D721Med (cell line): Measurements from ENCODE around the gene PF4V1.

Source experiments
- DNase-seq: peaks from one replicate; pipeline ENCODE4 v3.0.0; 2011; ENCODE audit warnings: low spot score; ENCODE audit not compliant: insufficient read length
- FAIRE-seq: peaks from 2 replicates; lab custom pipeline; 2011; peaks lifted over from hg19 to GRCh38; lab: Jason Lieb, UNC
- TF ChIP-seq, protein P1 (sequence below): IDR thresholded peaks from 2 replicates; pipeline ENCODE4 v1.5.1; 2012; ENCODE audit warnings: mild to moderate bottlenecking, control low read depth; ENCODE audit not compliant: insufficient read depth; ENCODE audit errors: missing control alignments

PF4V1 gene

GRCh38 chr4:73853246-73853704 lies at the start of gene PF4V1:
Gene PF4V1, plus strand, starts transcription at chr4:73853296. Its CDS starts 67 bp downstream, at chr4:73853363.
- DNase-seq (no peak), FAIRE-seq (no peak)
- TF ChIP-seq, protein P1, sequence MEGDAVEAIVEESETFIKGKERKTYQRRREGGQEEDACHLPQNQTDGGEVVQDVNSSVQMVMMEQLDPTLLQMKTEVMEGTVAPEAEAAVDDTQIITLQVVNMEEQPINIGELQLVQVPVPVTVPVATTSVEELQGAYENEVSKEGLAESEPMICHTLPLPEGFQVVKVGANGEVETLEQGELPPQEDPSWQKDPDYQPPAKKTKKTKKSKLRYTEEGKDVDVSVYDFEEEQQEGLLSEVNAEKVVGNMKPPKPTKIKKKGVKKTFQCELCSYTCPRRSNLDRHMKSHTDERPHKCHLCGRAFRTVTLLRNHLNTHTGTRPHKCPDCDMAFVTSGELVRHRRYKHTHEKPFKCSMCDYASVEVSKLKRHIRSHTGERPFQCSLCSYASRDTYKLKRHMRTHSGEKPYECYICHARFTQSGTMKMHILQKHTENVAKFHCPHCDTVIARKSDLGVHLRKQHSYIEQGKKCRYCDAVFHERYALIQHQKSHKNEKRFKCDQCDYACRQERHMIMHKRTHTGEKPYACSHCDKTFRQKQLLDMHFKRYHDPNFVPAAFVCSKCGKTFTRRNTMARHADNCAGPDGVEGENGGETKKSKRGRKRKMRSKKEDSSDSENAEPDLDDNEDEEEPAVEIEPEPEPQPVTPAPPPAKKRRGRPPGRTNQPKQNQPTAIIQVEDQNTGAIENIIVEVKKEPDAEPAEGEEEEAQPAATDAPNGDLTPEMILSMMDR: no peak

DNA sequence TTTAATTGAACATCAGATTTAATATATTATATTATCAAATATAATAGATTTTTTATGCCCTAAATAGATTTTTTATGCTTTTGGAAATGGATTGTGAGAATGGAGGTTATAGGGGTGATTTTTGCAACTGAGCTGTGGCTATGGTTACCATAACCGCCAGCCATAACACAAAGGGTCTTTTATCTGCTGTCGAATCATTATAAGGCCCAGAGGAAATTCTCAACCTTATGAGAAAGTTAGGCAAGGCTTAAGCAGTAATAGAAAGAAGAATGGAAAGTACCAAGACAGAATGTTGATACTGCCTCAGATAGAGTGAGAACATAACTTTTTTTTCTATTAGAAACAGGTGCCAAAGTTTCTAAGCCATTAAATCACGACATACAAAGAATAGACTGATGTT lies 42.9 kb upstream of the PF4V1 start:
- TF ChIP-seq, protein P1: no peak
- no peak for FAIRE-seq

GRCh38 chr4:73811841-73812240 lies 41.3 kb upstream of the PF4V1 start:
- FAIRE-seq (no peak), DNase-seq (no peak)

More for the DNA sequence above, 42.9 kb upstream of the PF4V1 start:
- DNase-seq: no peak

GRCh38 chr4:73814679-73815078 lies 38.4 kb upstream of the PF4V1 start:
- TF ChIP-seq, protein P1: no peak
- no peak for FAIRE-seq
- DNase-seq: no peak

More at GRCh38 chr4:73811841-73812240, 41.3 kb upstream of the PF4V1 start:
- TF ChIP-seq, protein P1: no peak

GRCh38 chr4:73815145-73815544 lies 38.0 kb upstream of the PF4V1 start:
- DNase-seq (no peak), FAIRE-seq (no peak)
- TF ChIP-seq, protein P1: no peak

GRCh38 chr4:73816814-73817213 lies 36.3 kb upstream of the PF4V1 start:
- FAIRE-seq (no peak), DNase-seq (no peak)
- TF ChIP-seq, protein P1: no peak

- TF ChIP-seq, protein P1: no peak
- no peak for DNase-seq
Observed at GRCh38 chr4:73817341-73817740, 35.8 kb upstream of the PF4V1 start.

More at GRCh38 chr4:73817341-73817740, 35.8 kb upstream of the PF4V1 start:
- no peak for FAIRE-seq
